Lung (tissue), 12 donors: Measurements from ENCODE around the gene TRPM2. TPM values are rescaled to one million over a fixed set of nuclear protein-coding genes. Genes with fewer than 3 reads are reported as not detected.

Experiments used
- ATAC-seq: fragments of 200-7000 bp; cut with Tn5 transposase; one replicate; pipeline ENCODE4 v1.9.1; 2020; ENCODE audit warnings: moderate number of reproducible peaks; ENCODE audit not compliant: insufficient read depth, low FRiP score
- DNase-seq, 3 donors: peaks; one replicate each; pipeline ENCODE4 v3.0.0-alpha.2; 2013 to 2017
- H3K27ac ChIP-seq, 2 donors: one replicate each; pipeline ENCODE4 v1.5.1; 2013; ENCODE audit warnings: mild to moderate bottlenecking in 2 of 2, moderate library complexity in 2 of 2, control low read depth in 1 of 2, inconsistent platforms in 1 of 2, low read depth in 1 of 2, low read length in 1 of 2
- H3K27me3 ChIP-seq, 3 donors: one replicate each; pipeline ENCODE4 v1.5.1; 2013; ENCODE audit warnings: low read length in 2 of 3; ENCODE audit not compliant: control insufficient read depth in 3 of 3, insufficient read depth in 3 of 3
- H3K36me3 ChIP-seq, 4 donors: one replicate each; pipeline ENCODE4 v1.5.1; 2013; ENCODE audit warnings: low read length in 4 of 4, mild to moderate bottlenecking in 1 of 4, moderate library complexity in 1 of 4; ENCODE audit not compliant: control insufficient read depth in 4 of 4, insufficient read depth in 4 of 4
- H3K4me1 ChIP-seq, 5 donors: one replicate each; pipeline ENCODE4 v1.5.1; 2013; ENCODE audit warnings: low read length in 5 of 5, mild to moderate bottlenecking in 2 of 5, moderate library complexity in 1 of 5; ENCODE audit not compliant: control insufficient read depth in 5 of 5, insufficient read depth in 5 of 5
- H3K4me3 ChIP-seq: one replicate; pipeline ENCODE4 v1.5.1; 2013; ENCODE audit warnings: mild to moderate bottlenecking, control low read depth, moderate library complexity
- H3K9ac ChIP-seq, 2 donors: one replicate each; pipeline ENCODE4 v1.5.1; 2013; ENCODE audit warnings: low read length in 2 of 2, control low read depth in 1 of 2; ENCODE audit not compliant: insufficient read depth in 1 of 2
- H3K9me3 ChIP-seq, 4 donors: one replicate each; pipeline ENCODE4 v1.5.1; 2013; ENCODE audit warnings: low read length in 3 of 4, mild to moderate bottlenecking in 1 of 4, moderate library complexity in 1 of 4; ENCODE audit not compliant: control insufficient read depth in 4 of 4, insufficient read depth in 3 of 4
- WGBS, 2 donors: extraction: QIAGEN DNeasy Blood & Tissue Kit; methylation state at CpG; one replicate each; pipeline ENCODE4 v1.1.7; 2013; 5-methylcytosine and 5-hydroxymethylcytosine counted together
- polyA plus RNA-seq, 2 donors: library from polyadenylated mRNA; stranded (reverse); fragments of 200-250 nt; gene quantifications; one replicate each; pipeline ENCODE4 v1.2.1, GENCODE V29; 2013
- total RNA-seq, 2 donors: library from RNA; depleted of rRNA in 1 of 2; stranded (reverse); fragments of >200 nt in 1 of 2; gene quantifications; one replicate each; pipeline ENCODE4 v1.2.1, GENCODE V29; 2014 to 2021
- TF ChIP-seq, protein P1 (sequence below): IDR thresholded peaks from 2 replicates; pipeline ENCODE4 v1.5.1; 2012; ENCODE audit warnings: mild to moderate bottlenecking; ENCODE audit errors: control extremely low read depth, extremely low read depth
- donor health status: control.
- donor health status: control.
- donor health status: Bipolar disorder and iron deficiency.
- donor health status: healthy.
- donor health status: DM: yes; HTN: yes; CAD: no.

TRPM2 gene
- total and polyA plus RNA-seq, 4 donors: 5.9 to 26.2 (median 10.3) TPM

DNA sequence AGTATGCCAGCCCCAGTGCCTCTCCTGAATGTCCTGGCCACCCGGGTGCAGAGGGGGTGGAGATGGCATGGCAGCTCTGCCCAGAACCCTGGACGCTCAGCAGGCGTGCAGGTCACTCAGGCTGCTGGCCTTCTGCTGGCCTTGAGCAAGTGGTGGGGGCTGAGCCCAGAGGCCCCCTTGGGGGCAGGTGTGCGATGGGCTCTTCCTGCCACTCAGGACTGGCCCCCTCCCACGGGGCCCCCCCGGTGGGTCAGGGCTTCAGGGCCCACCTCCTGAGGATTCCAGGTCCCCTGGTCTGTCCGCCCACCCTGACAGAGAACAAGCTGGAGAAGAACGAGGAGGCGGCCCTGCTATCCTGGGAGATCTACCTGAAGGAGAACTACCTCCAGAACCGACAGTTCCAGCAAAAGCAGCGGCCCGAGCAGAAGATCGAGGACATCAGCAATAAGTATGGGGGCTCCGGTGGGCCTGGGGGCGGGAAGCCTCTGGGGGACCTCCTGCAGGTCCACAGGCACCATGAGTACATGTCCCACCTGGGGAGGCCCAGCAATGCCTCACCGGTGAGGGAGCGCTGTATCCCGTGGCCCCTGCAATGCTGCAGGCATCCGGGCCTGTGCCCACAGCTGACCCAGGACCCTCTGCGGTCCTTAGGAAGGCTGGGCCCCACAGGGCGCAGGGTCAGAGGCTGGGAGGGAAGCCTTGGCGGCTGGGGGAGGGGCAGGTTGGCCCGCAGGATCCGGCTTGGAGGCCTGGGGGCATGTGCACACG lies 64.9 kb downstream of the TRPM2 start:
- no peak overlapping the region for H3K9ac ChIP-seq
- WGBS, 2 donors: 91 to 94% methylated on average over 21 to 25 of the region's 25 CpGs
- no peaks in the 10 kb centered on the region for H3K36me3 ChIP-seq
- no peak overlapping the region for H3K27ac ChIP-seq
- DNase-seq: no peak
- TF ChIP-seq, protein P1, sequence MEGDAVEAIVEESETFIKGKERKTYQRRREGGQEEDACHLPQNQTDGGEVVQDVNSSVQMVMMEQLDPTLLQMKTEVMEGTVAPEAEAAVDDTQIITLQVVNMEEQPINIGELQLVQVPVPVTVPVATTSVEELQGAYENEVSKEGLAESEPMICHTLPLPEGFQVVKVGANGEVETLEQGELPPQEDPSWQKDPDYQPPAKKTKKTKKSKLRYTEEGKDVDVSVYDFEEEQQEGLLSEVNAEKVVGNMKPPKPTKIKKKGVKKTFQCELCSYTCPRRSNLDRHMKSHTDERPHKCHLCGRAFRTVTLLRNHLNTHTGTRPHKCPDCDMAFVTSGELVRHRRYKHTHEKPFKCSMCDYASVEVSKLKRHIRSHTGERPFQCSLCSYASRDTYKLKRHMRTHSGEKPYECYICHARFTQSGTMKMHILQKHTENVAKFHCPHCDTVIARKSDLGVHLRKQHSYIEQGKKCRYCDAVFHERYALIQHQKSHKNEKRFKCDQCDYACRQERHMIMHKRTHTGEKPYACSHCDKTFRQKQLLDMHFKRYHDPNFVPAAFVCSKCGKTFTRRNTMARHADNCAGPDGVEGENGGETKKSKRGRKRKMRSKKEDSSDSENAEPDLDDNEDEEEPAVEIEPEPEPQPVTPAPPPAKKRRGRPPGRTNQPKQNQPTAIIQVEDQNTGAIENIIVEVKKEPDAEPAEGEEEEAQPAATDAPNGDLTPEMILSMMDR: no peak
- H3K27me3 ChIP-seq: no peaks in the 10 kb centered on the region
- no peak for ATAC-seq
- peaks cover 0 to 6% (median 0%) of the 10 kb centered on the region in 4 donors for H3K9me3 ChIP-seq
- H3K4me1 ChIP-seq: no peaks in the 10 kb centered on the region
- H3K4me3 ChIP-seq: no peak overlapping the region

DNA sequence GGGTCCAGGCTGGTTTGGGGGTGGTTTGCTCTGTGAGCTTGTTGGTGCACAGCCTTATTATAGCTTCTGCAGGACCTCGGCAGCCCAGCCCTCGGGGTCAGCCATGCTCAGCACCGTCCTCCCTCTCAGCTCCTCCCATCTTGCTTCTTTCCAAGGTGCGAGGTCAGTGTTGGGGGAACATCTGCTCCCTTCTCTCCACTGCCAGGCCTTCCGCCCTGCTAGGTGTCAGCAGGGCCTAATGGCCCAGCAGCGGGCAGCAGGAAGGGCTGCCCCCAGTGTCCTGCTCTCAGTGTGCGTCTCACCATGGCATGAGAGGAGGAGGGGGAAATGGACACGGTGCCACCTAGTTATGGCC lies 65.4 kb downstream of the TRPM2 start:
- H3K27ac ChIP-seq: no peak overlapping the region
- TF ChIP-seq, protein P1: no peak
- no peak overlapping the region for H3K9ac ChIP-seq
- H3K36me3 ChIP-seq: no peaks in the 10 kb centered on the region
- DNase-seq (no peak), ATAC-seq (no peak)
- WGBS, 2 donors: 95 to 96% methylated on average over 8 of the region's 8 CpGs
- H3K4me3 ChIP-seq: no peak overlapping the region
- no peaks in the 10 kb centered on the region for H3K4me1 ChIP-seq
- no peaks in the 10 kb centered on the region for H3K27me3 ChIP-seq
- peaks cover 0 to 6% (median 0%) of the 10 kb centered on the region in 4 donors for H3K9me3 ChIP-seq

DNA sequence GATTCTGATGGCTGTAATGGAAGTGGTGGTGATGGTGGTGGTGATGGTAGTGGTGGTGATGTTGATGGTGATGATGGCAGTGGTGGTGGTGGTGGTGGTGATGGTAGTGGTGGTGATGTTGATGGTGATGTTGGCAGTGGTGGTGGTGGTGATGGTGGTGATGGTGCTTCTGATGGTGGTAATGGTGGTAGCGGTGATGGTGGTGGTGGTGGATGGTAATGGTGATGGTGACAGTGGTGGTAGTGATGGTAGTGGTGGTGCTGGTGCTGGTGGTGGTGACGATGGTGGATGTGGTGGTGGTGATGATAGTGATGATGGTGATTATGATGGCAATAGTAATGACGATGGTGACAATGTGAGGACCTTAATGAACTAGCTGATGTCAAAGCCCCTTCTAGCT lies 66.3 kb downstream of the TRPM2 start:
- TF ChIP-seq, protein P1: no peak
- Histone ChIP-seq H3K9ac (no peak overlapping the region), H3K4me3 (no peak overlapping the region), H3K4me1 (no peaks in the 10 kb centered on the region), H3K27ac (no peak overlapping the region), H3K27me3 (no peaks in the 10 kb centered on the region), H3K9me3 (peaks cover 0 to 6% (median 0%) of the 10 kb centered on the region in 4 donors), H3K36me3 (no peaks in the 10 kb centered on the region)
- DNase-seq (no peak), ATAC-seq (no peak)
- 98% methylated on average over 3 of the region's 3 CpGs for WGBS, 2 donors
